Measurements from ENCODE around the gene VTCN1. TPM values are rescaled to one million over a fixed set of nuclear protein-coding genes. Genes with fewer than 3 reads are reported as not detected.

The VTCN1 gene
- total RNA-seq, 1 experiment from 2014 or later: not detected

GRCh38 chr1:117118137-117118536 lies 92.6 kb downstream of the VTCN1 start:
- CTCF ChIA-PET: interaction anchor here (0.5 to 3.0 kb wide), 3 partner anchors 10 to 167 kb away, joined by 3 to 16 read pairs (median 5); no protein-coding TSS in a partner anchor
- no peak for DNase-seq (ENCODE audit: low spot score)
- Mint-ChIP-seq H3K4me3 (no peak overlapping the region), H3K27ac (no peak overlapping the region), H3K27me3 (ENCODE audit: low read depth) (no peaks in the 10 kb centered on the region), H3K4me1 (peaks cover 11% of the 10 kb centered on the region), H3K36me3 (peaks cover 35% of the 10 kb centered on the region), H3K9me3 (no peaks in the 10 kb centered on the region)
- no peak for ATAC-seq
- POLR2A ChIA-PET: no interaction called here
- no peak for TF ChIP-seq HMGXB4 (CRISPR knock-in tag; IDR thresholded peaks at IDR 0.05)
- no peak for TF ChIP-seq SOX15 (CRISPR knock-in tag; IDR thresholded peaks at IDR 0.05)
- TF ChIP-seq CTCF (IDR thresholded peaks at IDR 0.05): no peak
- TF ChIP-seq PRDM15 (CRISPR knock-in tag; IDR thresholded peaks at IDR 0.05): no peak
- TF ChIP-seq MLX (CRISPR knock-in tag; IDR thresholded peaks at IDR 0.05): no peak

- no peaks in the 10 kb centered on the region for H3K9me3 Mint-ChIP-seq
- DNase-seq (ENCODE audit: low spot score) (no peak), ATAC-seq (no peak)
- H3K27ac Mint-ChIP-seq: no peak overlapping the region
- peaks cover 35% of the 10 kb centered on the region for H3K36me3 Mint-ChIP-seq
- H3K27me3 Mint-ChIP-seq (ENCODE audit: low read depth): no peaks in the 10 kb centered on the region
- no peak overlapping the region for H3K4me3 Mint-ChIP-seq
- peaks cover 9% of the 10 kb centered on the region for H3K4me1 Mint-ChIP-seq
- CTCF ChIA-PET: interaction anchor here (0.8 to 3.0 kb wide), 2 partner anchors 11 to 167 kb away, joined by 3 to 16 read pairs; no protein-coding TSS in a partner anchor
- TF ChIP-seq GRHL2 (CRISPR knock-in tag; IDR thresholded peaks at IDR 0.05; ENCODE audit: insufficient replicate concordance, severe bottlenecking) (no peak), ZMAT4 (CRISPR knock-in tag; IDR thresholded peaks at IDR 0.05) (no peak), CBFB (CRISPR knock-in tag; IDR thresholded peaks at IDR 0.05; ENCODE audit: low read depth) (no peak), ZNF121 (CRISPR knock-in tag; IDR thresholded peaks at IDR 0.05) (no peak), PRRX2 (CRISPR knock-in tag; IDR thresholded peaks at IDR 0.05) (no peak), CREM (CRISPR knock-in tag; IDR thresholded peaks at IDR 0.05) (no peak), AFF4 (CRISPR knock-in tag; IDR thresholded peaks at IDR 0.05; ENCODE audit: borderline replicate concordance) (no peak), JAZF1 (CRISPR knock-in tag; IDR thresholded peaks at IDR 0.05) (no peak), TP53 (CRISPR knock-in tag; IDR thresholded peaks at IDR 0.05) (no peak)
- POLR2A ChIA-PET: no interaction called here
These were observed 93.0 kb downstream of the VTCN1 start for GRCh38 chr1:117117697-117118096.

Data from WTC11 (cell line).